Stimulated activated CD8-positive, alpha-beta memory T cell treated with anti-CD3 and anti-CD28 coated beads, Interleukin-2, amount 100 ng/mL, for 1 hour (primary cell): ENCODE measurements around the gene EPB41.
"Not testable (repeated sequence)": the region's sequence is repeated elsewhere in the genome, so short reads cannot be mapped to it uniquely, and the experiment has no call there.

Source experiments
- DNase-seq, 2 donors: peaks; one replicate each; pipeline ENCODE4 v3.0.0-alpha.2; 2020; ENCODE audit warnings: low read depth in 2 of 2

The EPB41 gene

DNA sequence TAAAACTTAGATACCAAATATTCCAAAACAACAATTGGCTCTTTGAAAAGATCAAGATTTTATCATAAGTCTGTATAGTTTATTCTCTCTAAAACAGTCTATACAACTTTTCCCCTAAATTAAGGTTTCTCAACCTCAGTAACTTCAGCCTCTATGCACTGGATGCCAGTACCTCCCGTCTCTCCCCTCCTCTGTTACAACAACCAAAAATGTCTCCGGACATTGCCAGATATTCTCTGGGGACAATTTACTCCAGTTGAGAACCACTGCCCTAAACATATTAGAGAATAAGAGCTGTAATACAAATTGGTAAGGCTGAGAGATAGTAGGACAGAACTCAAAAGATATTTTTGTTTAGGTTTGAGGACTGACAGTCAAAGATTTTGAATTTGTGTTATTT lies 137.7 kb downstream of the EPB41 start:
- DNase-seq: no peak

- no peak for DNase-seq
Observed at GRCh38 chr1:29052941-29053340, 138.6 kb downstream of the EPB41 start.

DNA sequence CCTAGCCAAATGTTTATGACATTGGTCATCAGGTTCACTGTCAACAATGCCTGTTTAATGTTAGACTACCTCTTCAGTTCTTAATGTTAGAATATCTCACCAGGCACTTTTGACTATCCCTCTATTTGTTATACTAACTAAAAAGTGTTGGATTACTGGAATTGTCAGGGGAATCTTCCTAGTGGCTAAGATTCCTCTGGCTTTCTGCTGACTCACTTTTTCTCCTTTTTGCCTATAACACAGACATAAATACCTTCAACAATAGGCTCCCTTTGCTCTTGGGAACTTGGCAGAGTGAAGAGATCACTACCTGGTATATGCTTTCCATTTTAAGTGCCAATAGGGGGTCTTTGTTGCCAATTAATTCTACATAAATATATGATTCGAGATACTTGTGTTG lies 140.8 kb downstream of the EPB41 start:
- no peak for DNase-seq

GRCh38 chr1:29056256-29056655 lies 141.9 kb downstream of the EPB41 start:
- no peak for DNase-seq

GRCh38 chr1:29057700-29058099 lies 143.3 kb downstream of the EPB41 start:
- DNase-seq: no peak

DNA sequence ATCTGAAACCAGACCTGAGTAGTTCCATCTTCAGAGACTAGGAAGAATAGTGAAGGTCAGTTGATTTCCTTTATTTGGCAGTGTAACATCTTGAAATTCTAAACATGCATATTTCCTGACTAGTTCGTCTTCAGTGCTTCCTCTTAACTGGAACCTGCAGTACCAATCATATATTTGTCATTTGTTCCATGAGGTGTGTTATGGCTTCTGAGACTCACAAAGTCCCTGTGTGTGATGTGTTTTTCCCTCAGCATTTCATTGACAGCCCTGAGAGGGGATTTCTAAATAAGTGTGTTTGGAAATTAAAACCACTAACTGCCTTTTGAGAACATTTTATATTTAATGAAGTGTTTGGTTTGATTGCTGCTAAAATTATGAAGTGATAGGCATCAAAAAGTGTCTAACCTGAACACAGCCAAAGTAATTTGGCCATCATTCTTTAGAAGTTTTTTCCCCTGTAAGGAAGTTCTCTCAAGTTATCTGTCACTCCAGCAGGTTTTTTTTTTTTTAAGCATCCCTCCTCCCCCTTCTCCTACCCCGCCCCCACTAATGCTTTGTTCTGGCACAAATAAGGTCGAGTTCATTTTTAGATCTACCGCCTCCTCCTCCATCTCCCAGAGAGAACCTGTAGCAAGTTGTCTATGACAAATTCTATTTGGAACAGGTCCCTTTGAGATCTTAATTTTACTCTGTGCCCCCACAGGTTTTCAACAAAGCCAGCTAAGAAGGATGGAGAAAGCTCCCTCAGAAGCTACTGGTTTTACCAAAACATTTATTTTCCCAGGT lies 148.0 kb downstream of the EPB41 start:
- DNase-seq: no peak

GRCh38 chr1:29064064-29064463 lies 149.7 kb downstream of the EPB41 start:
- no peak for DNase-seq

GRCh38 chr1:29077155-29077554 lies 162.8 kb downstream of the EPB41 start:
- no peak for DNase-seq

DNA sequence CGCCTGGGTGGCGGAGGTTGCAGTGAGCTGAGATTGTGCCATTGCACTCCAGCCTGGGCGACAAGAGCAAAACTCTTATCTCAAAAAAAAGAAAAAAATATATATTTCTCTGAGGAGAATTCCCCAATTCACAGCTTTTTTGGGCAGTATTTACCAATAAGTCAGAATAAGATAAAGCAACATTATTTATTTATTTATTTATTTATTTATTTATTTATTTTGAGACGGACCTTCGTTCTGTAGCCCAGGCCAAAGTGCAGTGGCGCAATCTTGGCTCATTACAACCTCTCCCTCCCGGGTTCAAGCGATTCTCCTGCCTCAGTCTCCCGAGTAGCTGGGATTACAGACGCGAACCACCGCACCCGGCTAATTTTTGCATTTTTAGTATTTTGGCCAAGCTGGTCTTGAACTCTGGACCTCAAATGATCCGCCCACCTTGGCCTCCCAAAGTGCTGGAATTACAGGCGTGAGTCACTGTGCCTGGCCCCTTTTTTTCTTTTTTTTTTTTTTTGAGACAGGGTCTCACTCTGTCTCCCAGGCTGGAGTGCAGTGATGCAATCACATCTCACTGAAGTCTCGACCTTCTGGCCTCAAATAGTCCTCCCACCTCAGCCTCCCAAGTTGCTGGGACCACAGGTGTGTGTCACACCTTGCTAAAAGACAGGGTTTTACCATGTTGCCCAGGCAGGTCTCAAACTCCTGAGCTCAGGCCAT lies 165.7 kb downstream of the EPB41 start:
- not testable (repeated sequence) for DNase-seq

- DNase-seq: no peak
Observed at GRCh38 chr1:29081201-29081600, 166.8 kb downstream of the EPB41 start.

- no peak for DNase-seq
Observed at GRCh38 chr1:29082519-29082918, 168.2 kb downstream of the EPB41 start.

DNA sequence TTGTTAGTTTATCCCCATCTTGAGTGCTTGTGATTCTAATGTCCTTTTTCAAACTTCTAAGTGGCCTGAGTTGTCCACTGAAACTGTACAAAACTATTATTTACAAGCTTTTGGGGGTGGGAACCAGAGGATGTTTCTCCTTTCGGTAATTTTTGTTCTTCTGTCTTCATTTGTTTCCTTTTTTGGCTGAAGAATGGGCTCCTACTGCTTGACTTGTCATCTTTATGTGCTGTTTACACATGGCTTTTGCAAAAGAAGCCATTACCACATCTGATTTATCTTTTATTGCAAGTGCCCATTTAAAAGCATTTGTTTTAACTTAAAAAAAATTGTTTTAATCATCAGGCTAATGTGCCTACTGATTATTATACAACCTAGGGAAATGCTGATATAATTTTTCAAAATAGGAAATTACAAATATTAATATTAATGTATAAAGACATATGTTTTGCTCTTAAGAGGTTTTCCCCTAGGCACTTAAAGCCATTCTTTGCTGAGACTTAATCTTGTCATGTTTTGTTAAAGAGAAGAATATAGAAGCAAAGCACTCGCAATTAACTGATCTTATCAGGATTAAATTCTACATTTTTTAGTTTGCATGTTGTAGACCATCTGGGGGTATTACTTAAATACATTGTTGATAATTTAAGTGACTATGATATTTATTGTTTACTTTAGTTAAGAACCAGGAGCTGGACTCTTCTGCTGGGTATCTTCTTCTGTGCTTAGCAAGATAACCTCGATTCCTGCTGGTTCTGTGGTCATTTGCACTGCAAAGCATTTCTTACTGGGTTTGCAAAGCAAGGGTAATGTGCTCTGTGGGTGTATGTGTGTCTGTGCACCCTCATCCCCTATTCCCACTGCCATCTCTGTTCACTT lies 169.2 kb downstream of the EPB41 start:
- no peak for DNase-seq

- DNase-seq: no peak
Observed at GRCh38 chr1:29084196-29084521, 169.8 kb downstream of the EPB41 start.

DNA sequence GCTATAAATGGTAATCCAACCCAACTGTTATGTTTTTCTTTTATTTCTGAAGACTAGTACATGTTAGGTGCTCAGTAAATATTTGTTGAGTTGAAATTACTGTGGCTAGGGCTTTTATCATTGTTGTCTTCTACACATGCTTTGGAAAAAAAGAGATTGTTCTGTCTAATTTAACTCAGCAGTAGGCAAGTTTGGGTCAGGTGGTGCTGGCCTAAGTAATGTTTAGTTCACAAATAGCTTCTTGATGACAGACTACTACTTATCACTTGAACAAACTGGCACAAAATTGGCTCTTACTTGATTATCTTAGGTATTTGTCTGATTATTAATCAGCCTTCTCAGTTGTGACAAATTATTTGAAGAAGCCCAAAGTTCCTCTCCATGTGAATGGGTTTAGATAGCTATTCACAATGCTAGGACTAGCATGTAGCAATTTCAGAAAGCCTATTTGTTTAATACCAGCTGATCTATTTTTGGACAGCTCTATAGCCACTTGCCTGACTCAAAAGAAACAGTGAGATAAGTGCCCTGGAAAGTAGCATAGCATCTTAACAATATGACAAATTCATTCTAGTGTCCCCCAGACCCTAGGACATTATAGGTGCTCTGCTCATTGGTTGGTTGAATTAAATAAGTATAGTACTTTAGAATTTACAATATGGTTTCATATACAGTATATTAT lies 176.7 kb downstream of the EPB41 start:
- DNase-seq: no peak

DNA sequence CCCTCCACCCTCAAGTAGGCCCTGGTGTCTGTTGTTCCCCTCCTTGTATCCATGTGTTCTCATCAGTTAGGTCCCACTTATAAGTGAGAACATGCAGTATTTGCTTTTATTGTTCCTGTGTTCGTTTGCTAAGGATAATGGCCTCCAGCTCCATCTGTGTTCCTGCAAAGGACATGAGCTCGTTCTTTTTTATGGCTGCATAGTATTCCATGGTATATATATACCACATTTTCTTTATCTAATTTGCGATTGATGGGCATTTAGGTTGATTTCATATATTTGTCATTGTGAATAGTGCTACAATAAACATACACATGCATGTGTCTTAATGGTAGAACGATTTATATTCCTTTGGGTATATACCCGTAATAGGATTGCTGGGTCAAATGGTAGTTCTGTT lies 178.3 kb downstream of the EPB41 start:
- DNase-seq: not testable (repeated sequence)

GRCh38 chr1:29094433-29094832 lies 180.1 kb downstream of the EPB41 start:
- DNase-seq: no peak

GRCh38 chr1:29094954-29095353 lies 180.6 kb downstream of the EPB41 start:
- DNase-seq: no peak

- DNase-seq: no peak
Observed at GRCh38 chr1:29096231-29096886, 182.0 kb downstream of the EPB41 start.

DNA sequence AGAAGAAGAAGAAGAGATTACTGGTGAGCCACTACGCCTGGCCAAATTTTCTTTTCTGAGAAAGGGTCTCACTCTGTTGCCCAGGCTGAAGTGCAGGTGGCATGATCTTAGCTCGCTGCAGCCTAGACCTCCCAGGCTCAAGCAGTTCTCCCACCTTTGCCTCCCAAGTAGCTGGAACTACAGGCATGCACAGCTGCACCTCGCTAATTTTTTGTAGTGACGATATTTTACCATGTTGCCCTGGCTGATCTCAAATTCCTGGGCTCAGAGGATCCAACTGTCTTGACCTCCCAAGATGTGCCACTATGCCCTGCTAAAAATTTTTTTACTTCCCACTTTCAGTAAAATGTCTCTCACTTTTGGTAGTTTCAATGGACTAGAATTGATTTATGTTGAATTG lies 184.9 kb downstream of the EPB41 start:
- DNase-seq: no peak

DNA sequence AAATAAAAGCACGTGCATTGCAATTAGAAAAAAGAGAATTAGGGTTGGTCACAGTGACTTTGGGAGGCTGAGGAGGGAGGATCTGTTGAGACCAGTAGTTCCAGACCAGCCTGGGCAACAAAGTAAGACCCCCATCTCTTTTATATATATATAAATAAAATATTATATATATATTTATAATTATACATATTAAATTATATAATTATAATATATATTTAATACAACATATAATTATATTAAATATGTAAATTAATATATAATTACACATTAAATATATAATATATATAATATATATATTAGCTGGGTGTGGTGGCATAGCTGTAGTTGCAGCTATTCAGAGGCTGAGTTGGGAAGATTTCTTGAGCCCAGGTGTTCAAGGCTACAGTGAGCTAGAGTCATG lies 186.1 kb downstream of the EPB41 start:
- DNase-seq: no peak

GRCh38 chr1:29105822-29106221 lies 191.5 kb downstream of the EPB41 start:
- DNase-seq: no peak
